Type B pancreatic cell (in vitro differentiated cells): ENCODE measurements around the gene HEG1. TPM values are rescaled to one million over a fixed set of nuclear protein-coding genes. Genes with fewer than 3 reads are reported as not detected.

Source experiments
- DNase-seq: peaks from one replicate; pipeline ENCODE4 v3.0.0; 2021; ENCODE audit warnings: mixed read lengths; ENCODE audit not compliant: unreplicated experiment; ENCODE audit errors: extremely low spot score
- H3K27ac Mint-ChIP-seq: 2 replicates; pipeline ENCODE4 v1.8.0; 2021; ENCODE audit warnings: mild to moderate bottlenecking, mixed read lengths
- H3K27me3 Mint-ChIP-seq: 2 replicates; pipeline ENCODE4 v1.8.0; 2021; ENCODE audit warnings: mixed read lengths
- H3K36me3 Mint-ChIP-seq: 2 replicates; pipeline ENCODE4 v1.8.0; 2021; ENCODE audit warnings: mixed read lengths
- H3K4me1 Mint-ChIP-seq: one replicate; pipeline ENCODE4 v1.8.0; 2021; ENCODE audit warnings: mixed read lengths; ENCODE audit not compliant: unreplicated experiment
- H3K4me3 Mint-ChIP-seq: 2 replicates; pipeline ENCODE4 v1.8.0; 2021; ENCODE audit warnings: mild to moderate bottlenecking, mixed read lengths
- H3K9me3 Mint-ChIP-seq: 2 replicates; pipeline ENCODE4 v1.8.0; 2021; ENCODE audit warnings: mixed read lengths
- CTCF ChIP-seq: fragments of 200-600 bp; sonication (generic); conservative IDR thresholded peaks from 2 replicates; pipeline ENCODE4 v1.5.0; 2021; ENCODE audit warnings: antibody characterized with exemption, mild to moderate bottlenecking
- total RNA-seq: library from RNA; stranded (reverse); gene quantifications from 2 replicates; pipeline ENCODE4 v1.2.1, GENCODE V29; 2021; ENCODE audit warnings: low replicate concordance

Gene HEG1
- total RNA-seq, 1 donor from 2014 or later = 43.1 TPM

GRCh38 chr3:125019271-125019670 is 36.5 kb downstream of the HEG1 start:
- Mint-ChIP-seq H3K27me3 (no peaks in the 10 kb centered on the region), H3K4me3 (no peak overlapping the region), H3K4me1 (peaks cover 8% of the 10 kb centered on the region), H3K9me3 (no peaks in the 10 kb centered on the region), H3K36me3 (peaks cover 25% of the 10 kb centered on the region), H3K27ac (no peak overlapping the region)
- DNase-seq = no peak
- TF ChIP-seq CTCF = no peak

GRCh38 chr3:125017406-125017805 is 38.4 kb downstream of the HEG1 start:
- Mint-ChIP-seq H3K36me3 (peaks cover 38% of the 10 kb centered on the region), H3K27me3 (no peaks in the 10 kb centered on the region), H3K4me3 (no peak overlapping the region), H3K27ac (no peak overlapping the region), H3K4me1 (no peaks in the 10 kb centered on the region), H3K9me3 (no peaks in the 10 kb centered on the region)
- DNase-seq = no peak
- TF ChIP-seq CTCF = no peak

- Mint-ChIP-seq H3K36me3 (peaks cover 45% of the 10 kb centered on the region), H3K27me3 (no peaks in the 10 kb centered on the region), H3K4me1 (no peaks in the 10 kb centered on the region), H3K27ac (no peak overlapping the region), H3K9me3 (no peaks in the 10 kb centered on the region), H3K4me3 (no peak overlapping the region)
- TF ChIP-seq CTCF = no peak
- DNase-seq = no peak
These were observed 41.1 kb downstream of the HEG1 start for GRCh38 chr3:125014570-125015179.

- Mint-ChIP-seq H3K36me3 (peaks cover 40% of the 10 kb centered on the region), H3K4me3 (no peak overlapping the region), H3K27me3 (no peaks in the 10 kb centered on the region), H3K4me1 (no peaks in the 10 kb centered on the region), H3K9me3 (no peaks in the 10 kb centered on the region), H3K27ac (no peak overlapping the region)
- DNase-seq = no peak
- no peak for TF ChIP-seq CTCF
These were observed 42.7 kb downstream of the HEG1 start for GRCh38 chr3:125013095-125013494.

GRCh38 chr3:125011941-125012340 is 43.9 kb downstream of the HEG1 start:
- no peak overlapping the region for H3K4me3 Mint-ChIP-seq

More at GRCh38 chr3:125011941-125012340, 43.9 kb downstream of the HEG1 start:
- no peaks in the 10 kb centered on the region for H3K27me3 Mint-ChIP-seq
- no peaks in the 10 kb centered on the region for H3K9me3 Mint-ChIP-seq
- TF ChIP-seq CTCF = no peak
- H3K4me1 Mint-ChIP-seq = no peaks in the 10 kb centered on the region
- H3K36me3 Mint-ChIP-seq = peaks cover 40% of the 10 kb centered on the region
- no peak for DNase-seq
- H3K27ac Mint-ChIP-seq = no peak overlapping the region
